ENCODE results near the gene LPP.

GRCh38 chr3:188408831-188409230 lies 254.9 kb downstream of the LPP start:
- TF ChIP-seq POLR2AphosphoS5 (IDR thresholded peaks at IDR 0.05; ENCODE audit: borderline replicate concordance, low read depth, low read length) (no peak), EZH2 (IDR thresholded peaks at IDR 0.05) (no peak)

Measured in SK-N-MC (cell line).